Measurements from ENCODE around the gene NUPR1.
"Not testable (repeated sequence)": the region's sequence is repeated elsewhere in the genome, so short reads cannot be mapped to it uniquely, and the experiment has no call there.

NUPR1 gene

DNA sequence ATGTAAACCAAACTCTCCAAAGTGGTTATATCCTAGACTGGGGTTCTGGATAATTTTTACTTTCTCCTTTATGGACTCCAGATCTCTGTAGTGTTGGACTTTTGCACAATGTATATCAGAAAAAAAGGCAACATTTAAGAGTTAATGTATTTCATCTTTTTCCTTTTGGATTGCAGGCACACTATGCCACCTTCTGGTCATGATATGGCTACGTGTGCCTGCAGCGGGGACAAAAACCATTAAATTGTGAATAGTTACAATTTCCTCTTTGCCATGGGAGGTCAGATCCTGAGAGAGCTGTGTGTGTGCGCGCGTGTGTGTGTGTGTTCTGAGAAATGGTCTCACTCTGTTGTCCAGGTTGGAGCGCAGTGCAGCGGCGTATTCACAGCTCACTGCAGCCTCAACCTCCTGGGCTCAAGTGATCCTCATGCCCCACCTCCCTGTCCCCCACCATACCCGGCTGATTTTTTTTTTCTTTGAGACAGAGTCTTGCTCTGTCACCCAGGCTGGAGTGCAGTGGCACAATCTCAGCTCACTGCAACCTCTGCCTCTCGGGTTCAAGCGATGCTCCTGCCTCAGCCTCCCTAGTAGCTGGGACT is 10.6 kb upstream of the NUPR1 start (continued):
- no peak for TF ChIP-seq ZFP30 (CRISPR knock-in tag; IDR thresholded peaks at IDR 0.05)
- no peak for TF ChIP-seq ISL1 (CRISPR knock-in tag; IDR thresholded peaks at IDR 0.05)
- TF ChIP-seq BACH2 (CRISPR knock-in tag; IDR thresholded peaks at IDR 0.05; ENCODE audit: borderline replicate concordance): no peak
- TF ChIP-seq ARNTL (CRISPR knock-in tag; IDR thresholded peaks at IDR 0.05; ENCODE audit: borderline replicate concordance, low read depth): no peak
- no peak for TF ChIP-seq ZFP3 (CRISPR knock-in tag; IDR thresholded peaks at IDR 0.05)

GRCh38 chr16:28548306-28548802 is 9.6 kb upstream of the NUPR1 start:
- ATAC-seq: no peak

GRCh38 chr16:28546626-28547025 is 7.9 kb upstream of the NUPR1 start:
- TF ChIP-seq ARNTL (CRISPR knock-in tag; IDR thresholded peaks at IDR 0.05; ENCODE audit: borderline replicate concordance, low read depth): no peak
- TF ChIP-seq RARB (CRISPR knock-in tag; IDR thresholded peaks at IDR 0.05): no peak
- no peak for TF ChIP-seq TOX (CRISPR knock-in tag; IDR thresholded peaks at IDR 0.05; ENCODE audit: borderline replicate concordance)
- no peak for TF ChIP-seq ISL1 (CRISPR knock-in tag; IDR thresholded peaks at IDR 0.05)
- no peak for TF ChIP-seq BACH2 (CRISPR knock-in tag; IDR thresholded peaks at IDR 0.05; ENCODE audit: borderline replicate concordance)
- TF ChIP-seq ZNF8 (CRISPR knock-in tag; IDR thresholded peaks at IDR 0.05): no peak
- TF ChIP-seq, protein P1, sequence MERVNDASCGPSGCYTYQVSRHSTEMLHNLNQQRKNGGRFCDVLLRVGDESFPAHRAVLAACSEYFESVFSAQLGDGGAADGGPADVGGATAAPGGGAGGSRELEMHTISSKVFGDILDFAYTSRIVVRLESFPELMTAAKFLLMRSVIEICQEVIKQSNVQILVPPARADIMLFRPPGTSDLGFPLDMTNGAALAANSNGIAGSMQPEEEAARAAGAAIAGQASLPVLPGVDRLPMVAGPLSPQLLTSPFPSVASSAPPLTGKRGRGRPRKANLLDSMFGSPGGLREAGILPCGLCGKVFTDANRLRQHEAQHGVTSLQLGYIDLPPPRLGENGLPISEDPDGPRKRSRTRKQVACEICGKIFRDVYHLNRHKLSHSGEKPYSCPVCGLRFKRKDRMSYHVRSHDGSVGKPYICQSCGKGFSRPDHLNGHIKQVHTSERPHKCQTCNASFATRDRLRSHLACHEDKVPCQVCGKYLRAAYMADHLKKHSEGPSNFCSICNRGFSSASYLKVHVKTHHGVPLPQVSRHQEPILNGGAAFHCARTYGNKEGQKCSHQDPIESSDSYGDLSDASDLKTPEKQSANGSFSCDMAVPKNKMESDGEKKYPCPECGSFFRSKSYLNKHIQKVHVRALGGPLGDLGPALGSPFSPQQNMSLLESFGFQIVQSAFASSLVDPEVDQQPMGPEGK (CRISPR knock-in tag; IDR thresholded peaks at IDR 0.05; ENCODE audit: borderline replicate concordance): no peak
- ATAC-seq: no peak

More at GRCh38 chr16:28548306-28548802, 9.6 kb upstream of the NUPR1 start:
- no peak for TF ChIP-seq TCF4 (CRISPR knock-in tag; IDR thresholded peaks at IDR 0.05; ENCODE audit: borderline replicate concordance)
- TF ChIP-seq TOX (CRISPR knock-in tag; IDR thresholded peaks at IDR 0.05; ENCODE audit: borderline replicate concordance): no peak
- TF ChIP-seq ZNF8 (CRISPR knock-in tag; IDR thresholded peaks at IDR 0.05): no peak
- no peak for TF ChIP-seq CREB5 (CRISPR knock-in tag; IDR thresholded peaks at IDR 0.05; ENCODE audit: low read depth)
- no peak for TF ChIP-seq GLIS3 (CRISPR knock-in tag; IDR thresholded peaks at IDR 0.05)
- TF ChIP-seq, protein P1 (CRISPR knock-in tag; IDR thresholded peaks at IDR 0.05; ENCODE audit: borderline replicate concordance): no peak
- no peak for TF ChIP-seq RARB (CRISPR knock-in tag; IDR thresholded peaks at IDR 0.05)

DNA sequence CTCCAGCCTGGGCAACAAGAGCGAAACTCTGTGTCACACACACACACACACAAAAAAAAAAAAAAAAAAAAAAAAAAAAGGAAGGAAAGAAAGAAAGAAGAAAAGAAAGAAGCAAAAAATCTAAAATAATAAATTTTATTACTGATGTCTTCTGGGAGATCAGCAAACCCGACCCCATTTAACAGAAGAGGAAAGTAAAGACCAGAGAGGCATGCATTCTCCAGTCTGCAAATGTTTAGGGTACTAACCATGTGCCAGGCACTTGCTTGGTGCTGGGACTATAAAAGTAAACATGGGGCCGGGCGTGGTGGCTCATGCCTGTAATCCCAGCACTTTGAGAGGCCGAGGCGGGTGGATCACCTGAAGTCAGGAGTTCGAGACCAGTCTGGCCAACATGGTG is 7.2 kb upstream of the NUPR1 start:
- not testable (repeated sequence) for ATAC-seq

- TF ChIP-seq CSDC2 (CRISPR knock-in tag; IDR thresholded peaks at IDR 0.05) (no peak), GLIS3 (CRISPR knock-in tag; IDR thresholded peaks at IDR 0.05) (no peak), CREB5 (CRISPR knock-in tag; IDR thresholded peaks at IDR 0.05; ENCODE audit: low read depth) (no peak)
- ATAC-seq: no peak
These were observed 6.2 kb upstream of the NUPR1 start for GRCh38 chr16:28544998-28545397.

DNA sequence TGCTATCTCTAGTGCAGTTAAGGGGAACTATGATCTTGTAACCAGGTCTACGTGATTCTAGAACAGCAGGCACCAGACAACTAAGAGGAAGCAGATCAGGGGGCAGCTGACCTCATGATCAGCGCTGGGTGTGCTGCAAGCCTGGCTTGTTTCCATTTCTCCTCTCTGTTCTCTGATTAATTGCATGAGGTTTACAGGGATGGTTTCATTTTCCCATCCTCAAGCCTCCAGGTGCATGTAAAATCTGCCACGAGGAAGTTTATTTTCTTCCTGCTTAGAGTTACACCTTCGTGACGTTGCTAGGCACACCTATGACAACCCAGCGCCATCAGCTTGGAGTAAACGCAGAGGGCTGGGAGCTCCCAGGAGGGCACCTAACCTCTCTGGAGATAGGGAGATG is 4.3 kb upstream of the NUPR1 start:
- no peak for TF ChIP-seq ZNF8 (CRISPR knock-in tag; IDR thresholded peaks at IDR 0.05)
- TF ChIP-seq TOX (CRISPR knock-in tag; IDR thresholded peaks at IDR 0.05; ENCODE audit: borderline replicate concordance): no peak
- TF ChIP-seq CSDC2 (CRISPR knock-in tag; IDR thresholded peaks at IDR 0.05): no peak
- TF ChIP-seq, protein P2, sequence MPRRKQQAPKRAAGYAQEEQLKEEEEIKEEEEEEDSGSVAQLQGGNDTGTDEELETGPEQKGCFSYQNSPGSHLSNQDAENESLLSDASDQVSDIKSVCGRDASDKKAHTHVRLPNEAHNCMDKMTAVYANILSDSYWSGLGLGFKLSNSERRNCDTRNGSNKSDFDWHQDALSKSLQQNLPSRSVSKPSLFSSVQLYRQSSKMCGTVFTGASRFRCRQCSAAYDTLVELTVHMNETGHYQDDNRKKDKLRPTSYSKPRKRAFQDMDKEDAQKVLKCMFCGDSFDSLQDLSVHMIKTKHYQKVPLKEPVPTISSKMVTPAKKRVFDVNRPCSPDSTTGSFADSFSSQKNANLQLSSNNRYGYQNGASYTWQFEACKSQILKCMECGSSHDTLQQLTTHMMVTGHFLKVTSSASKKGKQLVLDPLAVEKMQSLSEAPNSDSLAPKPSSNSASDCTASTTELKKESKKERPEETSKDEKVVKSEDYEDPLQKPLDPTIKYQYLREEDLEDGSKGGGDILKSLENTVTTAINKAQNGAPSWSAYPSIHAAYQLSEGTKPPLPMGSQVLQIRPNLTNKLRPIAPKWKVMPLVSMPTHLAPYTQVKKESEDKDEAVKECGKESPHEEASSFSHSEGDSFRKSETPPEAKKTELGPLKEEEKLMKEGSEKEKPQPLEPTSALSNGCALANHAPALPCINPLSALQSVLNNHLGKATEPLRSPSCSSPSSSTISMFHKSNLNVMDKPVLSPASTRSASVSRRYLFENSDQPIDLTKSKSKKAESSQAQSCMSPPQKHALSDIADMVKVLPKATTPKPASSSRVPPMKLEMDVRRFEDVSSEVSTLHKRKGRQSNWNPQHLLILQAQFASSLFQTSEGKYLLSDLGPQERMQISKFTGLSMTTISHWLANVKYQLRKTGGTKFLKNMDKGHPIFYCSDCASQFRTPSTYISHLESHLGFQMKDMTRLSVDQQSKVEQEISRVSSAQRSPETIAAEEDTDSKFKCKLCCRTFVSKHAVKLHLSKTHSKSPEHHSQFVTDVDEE (CRISPR knock-in tag; IDR thresholded peaks at IDR 0.05): no peak
- no peak for TF ChIP-seq ARNTL (CRISPR knock-in tag; IDR thresholded peaks at IDR 0.05; ENCODE audit: borderline replicate concordance, low read depth)
- no peak for TF ChIP-seq RARB (CRISPR knock-in tag; IDR thresholded peaks at IDR 0.05)
- TF ChIP-seq SNAI2 (CRISPR knock-in tag; IDR thresholded peaks at IDR 0.05): no peak
- TF ChIP-seq ZFP3 (CRISPR knock-in tag; IDR thresholded peaks at IDR 0.05): no peak
- no peak for TF ChIP-seq ESRRG (CRISPR knock-in tag; IDR thresholded peaks at IDR 0.05)
- no peak for TF ChIP-seq ZNF565 (CRISPR knock-in tag; conservative IDR thresholded peaks at IDR 0.05; ENCODE audit: low read depth)
- TF ChIP-seq ZFP30 (CRISPR knock-in tag; IDR thresholded peaks at IDR 0.05): no peak
- no peak for TF ChIP-seq BACH2 (CRISPR knock-in tag; IDR thresholded peaks at IDR 0.05; ENCODE audit: borderline replicate concordance)
- no peak for TF ChIP-seq CREB5 (CRISPR knock-in tag; IDR thresholded peaks at IDR 0.05; ENCODE audit: low read depth)
- TF ChIP-seq ZNF70 (CRISPR knock-in tag; IDR thresholded peaks at IDR 0.05): no peak
- no peak for ATAC-seq

All from SK-N-SH treated with all-trans-retinoic acid at 6 μM for 48 hours (cell line).